LNCAP (cell line): ENCODE data around the gene MERTK.
A peak's percentile ranks its signal among the peaks of the same experiment; 100 is the strongest.

Experiments used
- CTCF ChIP-seq: fragments of 450-650 bp; IDR thresholded peaks from 2 replicates; pipeline ENCODE4 v1.5.1; 2017; ENCODE audit warnings: mild to moderate bottlenecking

MERTK gene

GRCh38 chr2:111897924-111898702, at the start of gene MERTK:
Gene MERTK, plus strand, starts transcription at chr2:111898607. Its CDS starts 129 bp downstream, at chr2:111898736.
- TF ChIP-seq CTCF: peak; percentile 62

GRCh38 chr2:111850646-111851045, 47.8 kb upstream of the MERTK start:
- peak; percentile 53 for TF ChIP-seq CTCF

GRCh38 chr2:111883661-111884591, 14.5 kb upstream of the MERTK start, which contains the start of gene ANAPC1:
Gene ANAPC1, minus strand, starts transcription at chr2:111884193. Its CDS starts 3,368 bp downstream, at chr2:111880825.
- no peak for TF ChIP-seq CTCF

- TF ChIP-seq CTCF: no peak
Observed at GRCh38 chr2:111884592-111884964, 13.8 kb upstream of the MERTK start.

- no peak for TF ChIP-seq CTCF
Observed at GRCh38 chr2:111896024-111896423, 2.4 kb upstream of the MERTK start.

GRCh38 chr2:111896576-111896975, 1.8 kb upstream of the MERTK start:
- no peak for TF ChIP-seq CTCF

GRCh38 chr2:111897630-111897923, 830 bp upstream of the MERTK start:
- TF ChIP-seq CTCF: no peak
